ENCODE data around the gene KYNU.
"Not testable (repeated sequence)": the region's sequence is repeated elsewhere in the genome, so short reads cannot be mapped to it uniquely, and the experiment has no call there.

Gene KYNU

DNA sequence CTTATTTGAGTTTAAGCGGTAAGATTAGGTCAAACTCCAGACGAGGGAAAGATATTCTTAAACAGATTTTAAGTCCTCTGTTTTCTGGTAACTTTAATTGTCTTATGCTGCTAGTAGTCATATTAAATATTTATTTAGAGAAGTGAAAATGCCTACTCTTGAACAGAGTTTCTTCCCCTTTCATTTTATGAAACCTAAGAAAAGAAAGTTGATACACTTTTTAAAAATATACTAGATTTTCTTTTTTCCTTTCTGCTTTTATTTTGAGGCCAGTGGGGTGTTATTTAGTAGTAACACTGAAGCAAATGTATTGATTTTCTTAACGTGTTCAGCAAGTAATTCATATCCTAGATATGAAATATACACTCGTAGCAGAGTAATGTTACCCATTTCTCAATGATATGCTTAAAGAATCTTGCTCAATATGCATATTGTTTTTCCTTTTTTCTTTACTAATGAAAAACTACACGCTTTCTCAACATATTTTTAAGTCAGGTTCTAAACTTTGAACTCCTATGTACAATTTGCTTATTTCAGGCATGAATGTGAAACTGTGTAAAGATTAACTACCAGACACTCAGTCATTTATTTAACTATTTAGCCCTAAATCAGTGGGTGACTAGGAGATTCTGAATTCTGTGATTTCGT, 691 bp downstream of the KYNU start:
- Mint-ChIP-seq H3K9me3 (no peaks in the 10 kb centered on the region), H3K36me3 (no peaks in the 10 kb centered on the region), H3K27me3 (no peaks in the 10 kb centered on the region), H3K27ac (no peak overlapping the region), H3K4me3 (no peak overlapping the region), H3K4me1 (no peaks in the 10 kb centered on the region)
- no peak for DNase-seq
- CTCF ChIA-PET: no interaction called here

DNA sequence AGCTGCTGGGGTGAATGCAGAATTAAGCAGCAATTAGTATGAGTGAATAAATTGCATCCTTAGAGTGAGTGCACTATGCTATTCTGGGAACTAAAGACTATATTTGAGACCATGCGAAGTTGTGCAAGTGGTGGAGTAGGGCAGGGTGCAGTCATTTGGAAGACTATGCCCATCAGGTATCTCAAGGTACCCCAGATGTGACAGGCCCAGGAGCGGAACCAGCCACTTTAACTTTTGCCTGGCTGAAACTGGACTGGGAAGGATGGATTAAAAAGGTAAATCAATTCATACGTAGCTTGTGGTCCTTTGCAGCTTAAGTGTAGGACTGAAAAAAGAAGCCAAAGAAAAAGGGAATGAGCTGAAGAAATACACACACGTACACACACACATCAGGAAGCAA, 1.7 kb downstream of the KYNU start:
- CTCF ChIA-PET: no interaction called here
- H3K36me3 Mint-ChIP-seq: no peaks in the 10 kb centered on the region
- no peak overlapping the region for H3K27ac Mint-ChIP-seq

DNA sequence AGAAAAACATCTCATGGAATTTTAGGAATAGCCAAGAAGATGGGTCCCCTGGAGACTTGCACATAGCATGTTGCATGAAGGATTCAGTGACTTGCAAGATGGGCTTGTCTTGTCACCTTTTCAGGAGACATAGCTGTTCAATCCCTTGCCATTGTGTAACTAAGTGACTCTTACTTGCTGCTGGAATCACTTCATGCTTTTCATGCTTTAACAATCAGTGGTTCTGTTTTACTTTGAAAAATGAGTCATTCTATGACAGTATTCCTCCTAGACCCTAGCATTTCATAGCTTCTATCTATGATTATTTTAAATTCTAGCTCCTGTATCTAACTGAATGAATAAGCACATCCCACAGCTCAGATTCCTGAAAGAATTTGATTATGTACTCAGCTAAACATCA, 2.8 kb downstream of the KYNU start:
- H3K9me3 Mint-ChIP-seq: peaks cover 2% of the 10 kb centered on the region
- CTCF ChIA-PET: no interaction called here
- H3K27ac Mint-ChIP-seq: no peak overlapping the region
- no peaks in the 10 kb centered on the region for H3K27me3 Mint-ChIP-seq
- H3K4me1 Mint-ChIP-seq: no peaks in the 10 kb centered on the region
- DNase-seq: no peak
- no peaks in the 10 kb centered on the region for H3K36me3 Mint-ChIP-seq
- no peak overlapping the region for H3K4me3 Mint-ChIP-seq

More for the DNA sequence above, 1.7 kb downstream of the KYNU start:
- H3K4me1 Mint-ChIP-seq: no peaks in the 10 kb centered on the region
- no peak for DNase-seq
- peaks cover 2% of the 10 kb centered on the region for H3K9me3 Mint-ChIP-seq
- no peaks in the 10 kb centered on the region for H3K27me3 Mint-ChIP-seq
- no peak overlapping the region for H3K4me3 Mint-ChIP-seq

GRCh38 chr2:142881619-142882018, 4.2 kb downstream of the KYNU start:
- Mint-ChIP-seq H3K9me3 (peaks cover 2% of the 10 kb centered on the region), H3K4me3 (no peak overlapping the region), H3K27ac (no peak overlapping the region), H3K36me3 (no peaks in the 10 kb centered on the region), H3K27me3 (no peaks in the 10 kb centered on the region), H3K4me1 (no peaks in the 10 kb centered on the region)
- CTCF ChIA-PET: no interaction called here
- DNase-seq: no peak

DNA sequence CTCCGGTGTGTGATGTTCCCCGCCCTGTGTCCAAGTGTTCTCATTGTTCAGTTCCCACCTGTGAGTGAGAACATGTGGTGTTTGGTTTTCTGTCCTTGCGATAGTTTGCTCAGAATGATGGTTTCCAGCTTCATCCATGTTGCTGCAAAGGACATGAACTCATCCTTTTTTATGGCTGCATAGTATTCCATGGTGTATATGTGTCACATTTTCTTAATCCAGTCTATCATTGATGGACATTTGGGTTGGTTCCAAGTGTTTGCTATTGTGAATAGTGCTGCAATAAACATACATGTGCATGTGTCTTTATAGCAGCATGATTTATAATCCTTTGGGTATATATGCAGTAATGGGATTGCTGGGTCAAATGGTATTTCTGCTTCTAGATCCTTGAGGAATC, 5.0 kb downstream of the KYNU start:
- H3K27ac Mint-ChIP-seq, H3K36me3 Mint-ChIP-seq, H3K27me3 Mint-ChIP-seq, DNase-seq, H3K4me3 Mint-ChIP-seq, CTCF ChIA-PET, H3K4me1 Mint-ChIP-seq, H3K9me3 Mint-ChIP-seq: not testable (repeated sequence)

DNA sequence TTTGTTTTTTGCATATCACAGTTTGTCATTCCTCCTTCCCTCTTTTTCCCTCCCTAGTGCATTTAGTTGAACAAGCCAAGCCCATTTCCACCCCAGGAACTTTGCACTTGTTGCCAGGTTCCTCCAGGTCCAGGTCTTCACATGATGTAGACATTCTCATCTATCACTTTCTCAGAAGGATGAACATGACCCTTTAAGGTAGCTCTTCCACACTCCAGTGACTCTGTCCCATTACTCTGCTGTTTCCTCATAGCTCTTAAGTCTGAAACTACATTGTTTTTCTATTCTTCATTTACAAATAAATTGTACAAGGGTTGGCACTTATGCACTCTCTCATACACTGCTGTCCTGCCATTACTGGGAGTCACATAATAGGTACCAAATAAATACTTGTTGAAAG, 6.1 kb downstream of the KYNU start:
- H3K27me3 Mint-ChIP-seq: no peaks in the 10 kb centered on the region
- peaks cover 2% of the 10 kb centered on the region for H3K9me3 Mint-ChIP-seq
- no peak for DNase-seq
- no peak overlapping the region for H3K4me3 Mint-ChIP-seq
- CTCF ChIA-PET: no interaction called here
- no peak overlapping the region for H3K27ac Mint-ChIP-seq
- no peaks in the 10 kb centered on the region for H3K4me1 Mint-ChIP-seq
- no peaks in the 10 kb centered on the region for H3K36me3 Mint-ChIP-seq

GRCh38 chr2:142885543-142885942, 8.1 kb downstream of the KYNU start:
- Mint-ChIP-seq H3K4me1 (no peaks in the 10 kb centered on the region), H3K9me3 (peaks cover 2% of the 10 kb centered on the region), H3K27me3 (no peaks in the 10 kb centered on the region), H3K27ac (no peak overlapping the region), H3K36me3 (no peaks in the 10 kb centered on the region), H3K4me3 (no peak overlapping the region)
- CTCF ChIA-PET: no interaction called here
- no peak for DNase-seq

- CTCF ChIA-PET: no interaction called here
- no peak overlapping the region for H3K27ac Mint-ChIP-seq
- no peaks in the 10 kb centered on the region for H3K4me1 Mint-ChIP-seq
- H3K4me3 Mint-ChIP-seq: no peak overlapping the region
- H3K36me3 Mint-ChIP-seq: no peaks in the 10 kb centered on the region
- no peaks in the 10 kb centered on the region for H3K9me3 Mint-ChIP-seq
- peaks cover 3% of the 10 kb centered on the region for H3K27me3 Mint-ChIP-seq
- no peak for DNase-seq
Measured at GRCh38 chr2:142892715-142893114, 15.3 kb downstream of the KYNU start.

DNA sequence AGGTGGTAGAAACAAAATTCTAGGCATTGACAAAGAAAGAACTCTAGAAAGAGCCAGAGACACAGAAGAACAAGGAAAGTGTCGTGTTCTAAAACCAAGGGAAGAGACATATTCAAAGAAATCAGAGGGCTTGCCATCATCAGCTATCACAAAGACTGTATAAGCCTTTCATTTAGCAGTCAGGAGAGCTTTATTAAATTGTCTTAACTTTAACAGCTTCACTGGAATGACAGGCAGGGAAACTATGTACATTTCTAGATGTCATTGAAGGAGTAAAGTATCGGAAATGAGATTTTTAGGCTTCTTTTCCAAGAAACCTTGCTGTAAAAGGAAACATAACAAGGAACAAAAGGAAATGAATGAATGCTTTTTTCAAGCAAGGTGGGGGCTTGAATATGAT, 15.8 kb downstream of the KYNU start:
- H3K36me3 Mint-ChIP-seq: no peaks in the 10 kb centered on the region
- no peak for DNase-seq
- H3K27ac Mint-ChIP-seq: no peak overlapping the region
- CTCF ChIA-PET: no interaction called here
- no peaks in the 10 kb centered on the region for H3K4me1 Mint-ChIP-seq
- H3K9me3 Mint-ChIP-seq: no peaks in the 10 kb centered on the region
- H3K4me3 Mint-ChIP-seq: no peak overlapping the region
- peaks cover 3% of the 10 kb centered on the region for H3K27me3 Mint-ChIP-seq

DNA sequence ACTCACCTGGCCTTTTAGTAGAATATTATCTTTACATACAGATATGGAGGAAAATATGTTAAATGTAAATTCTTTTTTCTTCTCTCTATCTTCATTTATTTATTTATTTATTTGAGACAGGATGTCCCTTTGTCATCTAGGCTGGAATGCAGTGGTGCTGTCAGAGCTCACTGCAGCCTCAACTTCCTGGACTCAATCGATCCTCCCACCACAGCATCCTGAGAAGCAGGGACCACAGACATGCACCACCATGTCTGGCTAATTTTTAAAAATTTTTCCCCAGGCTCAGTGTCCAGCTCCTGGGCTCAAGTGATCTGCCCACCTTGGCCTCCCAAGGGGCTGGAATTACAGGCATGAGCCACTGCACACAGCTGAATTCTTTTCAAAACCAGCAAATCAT, 20.3 kb downstream of the KYNU start:
- CTCF ChIA-PET: no interaction called here
- no peaks in the 10 kb centered on the region for H3K36me3 Mint-ChIP-seq
- H3K9me3 Mint-ChIP-seq: no peaks in the 10 kb centered on the region
- no peak overlapping the region for H3K27ac Mint-ChIP-seq
- peaks cover 3% of the 10 kb centered on the region for H3K27me3 Mint-ChIP-seq
- no peaks in the 10 kb centered on the region for H3K4me1 Mint-ChIP-seq
- H3K4me3 Mint-ChIP-seq: no peak overlapping the region
- no peak for DNase-seq

DNA sequence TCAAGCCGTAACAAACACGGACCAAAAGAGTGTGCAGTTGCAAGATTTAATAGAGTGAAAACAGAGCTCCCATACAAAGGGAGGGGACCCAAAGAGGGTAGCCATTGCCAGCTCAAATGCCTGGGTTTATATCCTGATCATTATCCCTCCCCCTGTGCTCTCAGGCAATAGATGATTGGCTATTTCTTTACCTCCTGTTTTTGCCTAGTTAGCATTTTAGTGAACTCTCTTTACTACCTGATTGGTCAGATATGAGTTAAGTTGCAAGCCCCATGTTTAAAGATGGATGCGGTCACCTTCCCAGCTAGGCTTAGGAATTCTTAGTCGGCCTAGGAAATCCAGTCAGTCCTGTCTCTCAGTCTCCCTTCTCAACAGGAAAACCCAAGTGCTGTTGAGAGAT, 22.9 kb downstream of the KYNU start:
- H3K36me3 Mint-ChIP-seq, H3K9me3 Mint-ChIP-seq, H3K4me1 Mint-ChIP-seq, DNase-seq, CTCF ChIA-PET, H3K27ac Mint-ChIP-seq, H3K4me3 Mint-ChIP-seq, H3K27me3 Mint-ChIP-seq: not testable (repeated sequence)

DNA sequence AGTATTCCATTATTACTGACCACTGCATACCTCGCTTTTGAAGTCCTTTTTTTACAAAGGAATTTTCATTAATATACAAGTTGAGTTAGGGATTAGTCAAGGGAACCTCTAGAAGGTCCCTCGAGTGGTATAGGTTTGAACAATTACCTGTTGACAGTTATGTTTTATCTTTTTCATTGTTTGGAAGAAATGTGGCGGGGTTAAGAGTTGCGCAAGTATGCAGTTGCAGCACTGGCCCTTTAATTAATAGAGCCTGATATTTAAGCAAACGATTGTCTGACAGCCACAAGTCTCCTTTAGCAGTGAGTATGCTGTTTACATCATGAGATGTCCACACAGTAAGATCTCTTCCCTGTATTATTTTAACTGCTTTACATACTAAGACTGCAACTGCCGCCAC, 24.3 kb downstream of the KYNU start:
- CTCF ChIA-PET: no interaction called here
- H3K4me3 Mint-ChIP-seq: no peak overlapping the region

GRCh38 chr2:142903726-142904125, 26.3 kb downstream of the KYNU start:
- H3K27me3 Mint-ChIP-seq, DNase-seq, H3K27ac Mint-ChIP-seq, CTCF ChIA-PET, H3K4me1 Mint-ChIP-seq, H3K9me3 Mint-ChIP-seq, H3K4me3 Mint-ChIP-seq, H3K36me3 Mint-ChIP-seq: not testable (repeated sequence)

More for the DNA sequence above, 24.3 kb downstream of the KYNU start:
- no peak for DNase-seq
- Mint-ChIP-seq H3K9me3 (no peaks in the 10 kb centered on the region), H3K27me3 (no peaks in the 10 kb centered on the region), H3K36me3 (no peaks in the 10 kb centered on the region), H3K27ac (no peak overlapping the region), H3K4me1 (no peaks in the 10 kb centered on the region)

- CTCF ChIA-PET: interaction anchor here (0.6 kb wide), 1 partner anchor 42 kb away, joined by 3 read pairs; no protein-coding TSS in a partner anchor
- H3K4me1 Mint-ChIP-seq: no peaks in the 10 kb centered on the region
- no peaks in the 10 kb centered on the region for H3K27me3 Mint-ChIP-seq
- no peak overlapping the region for H3K27ac Mint-ChIP-seq
- H3K4me3 Mint-ChIP-seq: no peak overlapping the region
- no peak for DNase-seq
- H3K9me3 Mint-ChIP-seq: no peaks in the 10 kb centered on the region
- no peaks in the 10 kb centered on the region for H3K36me3 Mint-ChIP-seq
Measured at GRCh38 chr2:142907653-142908052, 30.2 kb downstream of the KYNU start.

DNA sequence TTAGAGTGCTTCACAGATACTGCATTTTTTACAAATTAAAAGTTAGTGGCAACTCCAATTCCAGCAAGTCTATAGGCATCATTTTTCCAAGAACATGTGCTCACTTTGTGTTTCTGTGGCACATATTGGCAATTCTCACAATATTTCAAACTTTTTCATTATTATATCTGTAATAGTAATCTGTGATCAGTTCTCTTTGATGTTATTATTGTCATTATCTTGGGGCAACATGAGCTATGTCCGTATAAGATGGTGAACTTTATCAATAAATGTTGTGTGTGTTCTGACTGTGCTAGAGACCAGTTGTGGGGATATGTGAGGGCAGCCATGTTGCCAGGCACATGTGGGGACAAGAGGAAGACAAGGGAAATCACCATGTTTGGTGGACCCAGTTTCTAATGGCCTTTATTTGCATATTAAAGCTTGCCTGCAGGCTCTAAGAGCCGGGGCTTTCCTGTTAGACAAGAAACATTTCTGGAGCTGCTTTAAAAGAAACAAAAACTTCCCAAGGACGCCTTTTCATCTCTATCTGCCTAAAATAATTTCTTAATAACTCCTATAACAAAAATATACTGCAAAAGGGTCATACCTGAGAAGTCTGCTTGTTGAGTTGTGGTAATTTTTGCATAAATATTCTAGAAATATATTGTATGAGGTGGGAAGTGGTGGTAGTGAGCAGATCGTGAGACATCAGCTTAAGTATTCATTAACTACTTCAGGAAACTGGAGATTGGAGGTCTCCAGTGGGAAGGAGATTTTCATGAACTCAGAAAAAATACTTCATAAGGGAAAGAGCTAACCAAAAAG, 37.2 kb downstream of the KYNU start:
- CTCF ChIA-PET: no interaction called here
- no peak overlapping the region for H3K27ac Mint-ChIP-seq

More for the DNA sequence above, 37.2 kb downstream of the KYNU start:
- DNase-seq: no peak
- Mint-ChIP-seq H3K4me1 (no peaks in the 10 kb centered on the region), H3K36me3 (no peaks in the 10 kb centered on the region), H3K9me3 (no peaks in the 10 kb centered on the region), H3K27me3 (no peaks in the 10 kb centered on the region), H3K4me3 (no peak overlapping the region)
